GM12891 (cell line): ENCODE results near the gene ZNF460.
"Not testable (repeated sequence)": the region's sequence is repeated elsewhere in the genome, so short reads cannot be mapped to it uniquely, and the experiment has no call there.

ENCODE experiments used
- DNase-seq: peaks from one replicate; pipeline ENCODE4 v3.0.0; 2011; ENCODE audit warnings: low spot score; ENCODE audit not compliant: insufficient read length
- FAIRE-seq: peaks from 2 replicates; lab custom pipeline; 2011; peaks lifted over from hg19 to GRCh38; lab: Jason Lieb, UNC
- PAX5 ChIP-seq: IDR thresholded peaks from 2 replicates; pipeline ENCODE4 v1.6.1; 2011; ENCODE audit warnings: low read length, moderate library complexity, mild to moderate bottlenecking; ENCODE audit not compliant: insufficient read depth, severe bottlenecking
- POLR2A ChIP-seq: IDR thresholded peaks from 2 replicates; pipeline ENCODE4 v1.6.1; 2011; ENCODE audit warnings: low read depth, low read length, control low read depth
- POLR2AphosphoS5 ChIP-seq: IDR thresholded peaks from 2 replicates; pipeline ENCODE4 v1.6.1; 2011; ENCODE audit warnings: low read depth, low read length, control low read depth
- POU2F2 ChIP-seq: IDR thresholded peaks from 2 replicates; pipeline ENCODE4 v1.6.1; 2011; ENCODE audit warnings: low read depth, mild to moderate bottlenecking, control low read depth, low read length, moderate library complexity
- SPI1 ChIP-seq: IDR thresholded peaks from 2 replicates; pipeline ENCODE4 v1.6.1; 2011; ENCODE audit warnings: low read depth, low read length, control low read depth
- TAF1 ChIP-seq: IDR thresholded peaks from 2 replicates; pipeline ENCODE4 v1.6.1; 2011; ENCODE audit warnings: low read depth, low read length, control low read depth

ZNF460 gene

DNA sequence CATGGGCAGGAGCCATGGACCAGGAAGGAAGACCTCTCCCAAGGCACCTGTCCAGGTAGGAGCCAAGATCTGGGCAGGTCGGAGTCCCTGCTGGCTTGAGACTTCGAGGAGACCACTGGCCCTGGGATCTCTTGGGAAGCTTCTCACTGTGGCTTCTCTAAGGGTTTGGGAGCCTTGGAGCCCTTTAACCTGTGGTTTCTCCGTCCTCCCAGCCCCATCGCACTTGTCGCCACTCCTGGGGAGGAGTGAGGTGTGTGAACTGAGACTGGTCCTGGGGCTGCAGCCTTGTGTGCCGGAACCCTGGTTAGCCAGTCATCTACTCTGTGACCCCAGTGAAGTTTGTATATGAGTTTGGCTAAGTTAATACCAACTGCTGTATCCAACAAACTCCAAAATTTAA, 31.6 kb upstream of the ZNF460 start:
- no peak for FAIRE-seq
- TF ChIP-seq SPI1, result no peak
- DNase-seq, result no peak

DNA sequence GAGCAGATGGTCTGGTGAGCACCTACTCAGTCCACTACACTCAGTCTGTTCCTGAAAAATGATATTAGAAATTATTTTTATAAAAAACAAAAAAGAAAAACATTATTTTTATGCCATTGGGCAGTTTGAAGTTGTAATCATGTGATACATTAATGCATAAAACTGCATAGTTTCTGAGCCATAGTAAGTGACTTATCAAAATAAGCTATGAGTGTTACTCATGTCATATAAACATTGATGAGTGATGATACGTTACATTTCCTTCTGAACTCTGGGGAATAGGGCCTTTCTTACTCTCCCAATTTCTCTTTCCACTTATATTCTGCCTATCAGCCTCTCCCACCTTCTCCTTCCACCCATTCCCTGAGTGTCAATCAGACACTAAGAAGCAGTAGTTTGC, 31.0 kb upstream of the ZNF460 start:
- TF ChIP-seq TAF1, result no peak
- TF ChIP-seq POU2F2, result no peak
- TF ChIP-seq SPI1, result no peak
- no peak for TF ChIP-seq POLR2AphosphoS5
- no peak for TF ChIP-seq POLR2A
- no peak for TF ChIP-seq PAX5

DNA sequence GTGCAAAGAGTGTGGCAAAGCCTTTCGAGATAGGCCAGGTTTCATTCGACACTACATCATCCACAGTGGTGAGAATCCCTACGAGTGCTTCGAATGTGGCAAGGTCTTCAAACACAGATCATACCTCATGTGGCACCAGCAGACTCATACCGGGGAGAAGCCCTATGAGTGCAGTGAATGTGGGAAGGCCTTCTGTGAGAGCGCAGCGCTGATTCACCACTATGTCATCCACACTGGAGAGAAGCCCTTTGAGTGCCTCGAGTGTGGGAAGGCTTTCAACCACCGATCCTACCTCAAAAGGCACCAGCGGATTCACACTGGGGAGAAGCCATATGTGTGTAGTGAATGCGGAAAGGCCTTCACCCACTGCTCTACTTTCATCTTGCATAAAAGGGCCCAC, 26.5 kb upstream of the ZNF460 start:
- not testable (repeated sequence) for DNase-seq, FAIRE-seq

More for the DNA sequence above, 31.0 kb upstream of the ZNF460 start:
- DNase-seq, result no peak
- FAIRE-seq, result no peak

DNA sequence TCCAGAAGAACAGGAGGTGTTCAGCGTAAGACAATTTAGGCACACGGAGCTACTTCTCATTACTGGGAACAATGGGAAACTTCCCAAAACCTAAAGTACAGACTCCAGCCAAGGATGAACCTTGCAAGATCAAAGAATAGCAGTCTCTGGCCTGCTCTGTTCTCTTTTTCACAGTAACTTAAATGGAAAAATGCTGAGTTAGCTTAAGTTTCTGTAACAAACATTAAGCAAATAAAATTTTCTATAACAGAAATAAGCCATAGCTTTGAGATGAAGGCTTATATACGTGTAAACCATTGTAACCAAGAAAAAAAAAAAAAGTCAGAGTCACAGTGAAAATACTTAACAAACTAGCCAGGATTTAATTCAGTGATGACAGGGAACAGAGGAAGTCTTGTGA, 18.2 kb upstream of the ZNF460 start:
- FAIRE-seq (no peak), DNase-seq (no peak)
- no peak for TF ChIP-seq TAF1
- no peak for TF ChIP-seq SPI1
- no peak for TF ChIP-seq PAX5
- no peak for TF ChIP-seq POLR2AphosphoS5
- TF ChIP-seq POU2F2, result no peak
- TF ChIP-seq POLR2A, result no peak

DNA sequence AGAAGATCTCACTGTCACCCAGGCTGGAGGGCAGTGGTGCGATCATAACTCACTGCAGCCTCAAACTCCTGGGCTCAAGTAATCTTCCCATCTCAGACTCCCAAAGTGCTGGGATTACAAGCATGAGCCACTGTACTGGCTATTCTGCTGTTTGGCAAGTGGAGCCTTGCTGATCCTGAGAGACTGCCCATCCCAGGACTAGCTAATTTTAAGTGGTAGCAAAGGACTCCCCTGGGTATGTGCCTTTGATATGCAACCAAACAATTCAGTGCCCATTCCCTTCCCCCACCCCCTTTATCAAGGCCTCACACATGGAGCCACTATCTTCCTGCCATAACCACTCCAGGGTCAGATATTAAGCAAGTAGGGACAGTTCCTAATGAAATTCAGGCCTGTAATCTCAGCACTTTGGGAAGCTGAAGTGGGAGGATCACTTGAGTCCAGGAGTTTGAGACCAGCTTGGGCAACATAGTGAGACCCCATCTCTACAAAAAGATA, 17.0 kb upstream of the ZNF460 start:
- FAIRE-seq (no peak), DNase-seq (no peak)
- TF ChIP-seq POLR2A, result no peak
- no peak for TF ChIP-seq SPI1
- no peak for TF ChIP-seq POLR2AphosphoS5
- TF ChIP-seq PAX5, result no peak
- no peak for TF ChIP-seq POU2F2
- TF ChIP-seq TAF1, result no peak

DNA sequence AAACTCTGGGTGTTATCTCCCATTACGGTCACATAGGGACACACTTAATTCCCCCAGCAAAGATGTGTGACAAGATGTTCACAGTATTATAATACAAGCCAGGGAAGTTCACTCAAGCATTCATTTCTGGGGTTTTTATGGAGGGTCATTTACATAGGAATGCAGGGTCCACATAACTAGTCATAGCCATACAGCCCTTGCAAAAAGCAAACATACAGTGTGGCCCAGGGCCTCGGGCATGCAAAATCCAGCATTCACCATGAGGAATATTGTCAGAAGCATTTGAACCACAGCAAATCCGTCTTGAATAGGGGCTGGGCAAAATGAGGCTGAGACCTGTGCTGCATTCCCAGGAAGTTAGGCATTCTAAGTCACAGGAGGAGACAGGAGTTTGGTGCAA, 13.0 kb upstream of the ZNF460 start:
- FAIRE-seq, result peak; percentile 35
- no peak for DNase-seq
- TF ChIP-seq SPI1 (no peak), POLR2AphosphoS5 (no peak), PAX5 (no peak), POU2F2 (0 out of 2 replicates have a peak, but pooled peaks have one; percentile 7)

DNA sequence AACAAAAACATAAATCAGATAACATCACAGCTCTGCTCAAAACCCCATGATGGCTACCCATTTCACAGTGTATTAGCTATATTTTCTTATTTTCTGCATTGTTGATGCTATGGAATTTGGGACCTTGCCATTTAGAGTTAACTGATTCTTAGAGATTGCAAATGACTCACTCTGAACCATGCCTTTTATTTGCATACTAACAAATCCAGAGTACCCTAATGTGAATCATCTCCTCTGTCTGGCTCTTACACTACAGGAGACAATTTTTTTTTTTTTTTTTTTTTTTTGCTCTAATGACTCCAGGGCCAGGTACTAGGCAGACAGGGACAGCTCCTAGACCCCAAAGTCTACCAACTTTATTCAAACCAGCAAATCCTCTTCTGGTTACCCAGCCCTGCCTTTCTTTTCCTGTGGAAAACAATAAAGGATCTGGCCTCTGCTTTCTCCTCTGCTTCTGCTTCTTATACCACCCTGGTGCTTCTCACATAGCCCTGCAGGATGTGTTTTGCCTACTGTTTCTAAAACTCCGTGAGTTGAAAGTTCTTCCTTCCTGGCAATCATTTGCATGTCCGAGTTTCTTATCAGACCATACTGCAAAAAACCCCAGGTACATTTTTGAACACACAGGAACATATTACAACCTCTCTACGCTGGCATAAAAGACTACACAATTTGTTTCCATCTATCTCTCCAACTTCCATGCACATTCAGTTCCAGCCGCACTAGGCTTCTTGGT, 10.6 kb upstream of the ZNF460 start:
- FAIRE-seq (peak; percentile 79), DNase-seq (no peak)
- TF ChIP-seq SPI1, result no peak
- peak; percentile 18; the same call in 1 of the 2 replicates for TF ChIP-seq POU2F2

DNA sequence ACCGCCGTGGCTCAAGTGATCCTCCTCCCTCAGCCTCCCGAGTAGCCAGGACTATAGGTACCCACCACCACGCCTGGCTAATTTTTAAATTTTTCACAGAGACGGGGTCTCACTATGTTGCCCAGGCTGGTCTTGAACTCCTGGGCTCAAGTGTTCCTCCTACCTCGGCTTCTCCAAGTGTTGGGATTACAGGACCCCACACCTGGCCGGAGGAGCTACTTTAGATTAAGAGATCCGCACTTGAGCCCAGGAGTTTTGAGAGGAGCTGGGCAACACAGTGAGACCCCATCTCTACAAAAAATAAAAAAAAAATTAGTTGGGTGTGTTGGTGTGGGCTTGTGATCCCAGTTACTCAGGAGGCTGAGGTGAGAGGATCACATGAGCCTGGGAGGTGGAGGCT, 9.0 kb upstream of the ZNF460 start:
- TF ChIP-seq SPI1, result no peak
- no peak for TF ChIP-seq POLR2AphosphoS5
- no peak for TF ChIP-seq POLR2A
- TF ChIP-seq POU2F2, result no peak
- no peak for TF ChIP-seq PAX5
- TF ChIP-seq TAF1, result no peak
- FAIRE-seq (no peak), DNase-seq (no peak)

DNA sequence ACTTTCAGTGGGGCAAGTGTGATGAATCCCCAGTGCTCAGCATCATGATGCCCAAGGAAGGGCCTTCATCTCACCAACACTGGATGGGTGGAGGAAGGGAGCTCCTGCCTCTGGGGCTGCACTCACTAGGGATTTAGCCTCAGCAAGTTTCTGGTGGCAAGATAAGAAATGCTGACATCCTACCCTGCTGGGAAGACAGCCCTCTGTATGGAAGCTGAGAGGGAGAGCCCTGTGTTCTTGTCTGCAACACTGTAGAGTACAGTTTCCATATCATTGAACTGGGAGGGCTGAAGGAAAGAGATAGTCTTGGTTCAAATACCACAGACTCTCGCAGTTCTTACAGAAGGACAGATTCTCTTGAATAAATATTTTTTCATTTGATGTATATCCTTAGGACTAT, 7.3 kb upstream of the ZNF460 start:
- no peak for DNase-seq

DNA sequence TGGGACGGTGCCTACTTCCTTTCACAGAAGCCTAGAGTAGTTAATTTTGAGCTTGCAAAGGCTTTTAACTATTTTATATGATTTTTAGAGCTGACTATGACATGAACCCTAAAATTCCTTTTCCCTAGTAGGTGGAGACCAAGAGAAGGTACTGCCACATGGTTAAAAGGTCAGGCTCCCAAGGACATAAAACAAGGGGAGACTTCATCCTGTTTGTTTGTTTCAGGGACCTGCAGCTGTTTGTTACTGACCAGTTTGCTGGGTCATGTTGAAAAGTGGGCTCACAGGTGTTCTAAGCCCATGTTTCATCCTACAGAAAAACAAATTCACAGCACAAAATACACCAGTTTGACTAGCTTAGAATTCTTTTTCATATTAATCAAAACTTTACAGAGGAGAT, 3.9 kb upstream of the ZNF460 start:
- FAIRE-seq, result no peak
- TF ChIP-seq SPI1, result no peak
- no peak for TF ChIP-seq TAF1
- no peak for TF ChIP-seq PAX5
- no peak for TF ChIP-seq POLR2AphosphoS5
- TF ChIP-seq POLR2A, result no peak
- no peak for TF ChIP-seq POU2F2
- no peak for DNase-seq

More for the DNA sequence above, 7.3 kb upstream of the ZNF460 start:
- no peak for FAIRE-seq
- no peak for TF ChIP-seq PAX5
- no peak for TF ChIP-seq POLR2A
- TF ChIP-seq POU2F2, result no peak
- no peak for TF ChIP-seq SPI1
- no peak for TF ChIP-seq POLR2AphosphoS5
- TF ChIP-seq TAF1, result no peak

DNA sequence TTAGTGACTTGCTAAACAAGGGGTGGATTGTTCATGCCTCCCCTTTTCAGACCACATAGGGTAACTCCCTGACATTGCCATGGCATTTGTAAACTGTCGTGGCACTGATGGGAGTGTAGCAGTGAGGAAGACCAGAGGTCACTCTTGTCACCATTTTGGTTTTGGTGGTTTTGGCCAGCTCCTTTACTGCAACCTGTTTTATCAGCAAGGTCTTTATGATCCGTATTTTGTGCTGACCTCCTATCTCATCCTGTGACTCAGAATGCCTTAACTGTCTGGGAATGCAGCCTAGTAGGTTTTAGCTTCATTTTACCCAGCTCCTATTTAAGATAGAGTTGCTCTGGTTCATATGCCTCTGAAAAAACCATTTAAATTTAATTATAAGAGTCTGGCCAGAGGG, 1.8 kb upstream of the ZNF460 start:
- not testable (repeated sequence) for DNase-seq, FAIRE-seq
